Right kidney (tissue), 1 donor: ENCODE results near the gene KIF22.

Source experiments
- DNase-seq: peaks from one replicate; pipeline ENCODE4 v3.0.0-alpha.2; 2016

Gene KIF22

GRCh38 chr16:29802416-29802935, 11.9 kb downstream of the KIF22 start:
- no peak for DNase-seq

DNA sequence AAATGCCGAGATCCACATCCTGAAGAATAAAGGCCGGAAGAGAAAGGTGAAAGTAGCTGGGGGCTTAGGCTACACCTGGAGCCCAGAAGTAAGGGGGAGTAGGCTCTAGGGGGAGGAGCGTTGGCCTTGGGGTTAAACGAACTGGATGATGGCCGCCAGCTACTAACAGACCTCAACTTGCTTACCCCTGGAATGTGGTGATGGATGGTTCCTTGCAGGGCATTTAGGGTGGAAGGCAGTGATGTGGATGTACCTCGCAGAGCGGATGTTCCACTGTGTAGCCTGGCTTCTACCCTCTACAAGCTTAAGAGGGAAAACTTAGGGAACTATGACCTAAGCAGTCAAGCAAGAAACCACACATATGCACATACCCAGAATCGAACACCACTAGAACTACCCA, 13.5 kb downstream of the KIF22 start:
- no peak for DNase-seq

GRCh38 chr16:29804455-29805231, 14.1 kb downstream of the KIF22 start:
- DNase-seq = no peak

DNA sequence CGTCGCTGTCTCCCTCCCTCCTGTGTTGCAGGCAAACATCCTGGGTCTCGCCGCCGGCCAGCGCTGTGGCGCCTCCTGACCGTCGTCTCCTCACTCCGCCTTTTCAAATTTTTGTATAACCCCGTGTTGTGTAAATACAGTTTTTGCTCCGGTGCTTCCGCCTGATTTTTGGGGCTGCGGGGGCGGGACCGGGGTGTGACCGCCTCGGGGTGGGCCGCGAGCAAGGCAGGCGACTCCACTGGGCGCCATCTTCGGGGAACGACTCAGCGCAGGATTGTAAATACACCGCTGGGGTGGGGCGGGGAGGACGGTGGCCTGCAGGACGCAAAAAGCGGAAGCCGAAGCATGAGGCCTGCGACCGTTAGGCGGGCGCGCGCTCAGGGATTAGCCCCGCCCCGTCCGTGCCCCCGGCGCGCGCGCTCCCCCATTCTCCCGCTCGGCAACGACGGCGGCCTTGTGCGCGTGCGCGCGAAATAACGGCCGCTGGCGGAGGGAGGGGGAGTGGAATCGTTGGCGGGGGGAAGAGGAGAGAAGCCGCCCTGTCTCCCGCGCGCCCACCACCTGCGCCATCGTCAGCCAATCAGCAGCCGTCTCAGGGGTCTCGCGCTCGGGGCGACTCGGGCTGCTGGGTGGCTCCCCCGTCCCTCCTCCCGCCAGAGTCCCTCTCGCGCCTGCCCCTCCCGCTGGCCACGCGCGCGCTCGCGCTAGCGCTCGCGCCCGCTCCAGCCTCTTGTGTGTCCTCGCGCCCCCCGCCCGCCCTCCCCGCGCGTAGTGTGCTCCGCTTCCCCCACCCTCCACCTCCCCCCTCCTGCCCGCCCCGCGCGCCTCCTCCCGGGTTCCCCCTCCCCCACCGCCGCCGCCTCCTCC, 14.9 kb downstream of the KIF22 start:
- DNase-seq = peak; percentile 99

GRCh38 chr16:29806099-29806579, 15.6 kb downstream of the KIF22 start, which contains the start of gene MAZ:
Gene MAZ (plus strand): TSS chr16:29806529. CDS start chr16:29806702, 173 bp downstream.
- DNase-seq = no peak

DNA sequence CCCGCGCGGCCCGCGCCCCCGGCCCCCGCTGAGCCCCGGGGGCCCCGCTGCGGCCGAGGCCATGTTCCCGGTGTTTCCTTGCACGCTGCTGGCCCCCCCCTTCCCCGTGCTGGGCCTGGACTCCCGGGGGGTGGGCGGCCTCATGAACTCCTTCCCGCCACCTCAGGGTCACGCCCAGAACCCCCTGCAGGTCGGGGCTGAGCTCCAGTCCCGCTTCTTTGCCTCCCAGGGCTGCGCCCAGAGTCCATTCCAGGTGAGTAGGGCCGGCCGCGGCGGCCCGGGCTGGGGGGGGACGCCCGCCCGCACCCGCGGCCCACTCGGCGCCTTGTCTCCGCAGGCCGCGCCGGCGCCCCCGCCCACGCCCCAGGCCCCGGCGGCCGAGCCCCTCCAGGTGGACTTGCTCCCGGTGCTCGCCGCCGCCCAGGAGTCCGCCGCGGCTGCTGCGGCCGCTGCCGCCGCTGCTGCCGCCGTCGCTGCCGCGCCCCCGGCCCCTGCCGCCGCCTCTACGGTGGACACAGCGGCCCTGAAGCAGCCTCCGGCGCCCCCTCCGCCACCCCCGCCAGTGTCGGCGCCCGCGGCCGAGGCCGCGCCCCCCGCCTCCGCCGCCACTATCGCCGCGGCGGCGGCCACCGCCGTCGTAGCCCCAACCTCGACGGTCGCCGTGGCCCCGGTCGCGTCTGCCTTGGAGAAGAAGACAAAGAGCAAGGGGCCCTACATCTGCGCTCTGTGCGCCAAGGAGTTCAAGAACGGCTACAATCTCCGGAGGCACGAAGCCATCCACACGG, 16.3 kb downstream of the KIF22 start:
- peak; percentile 73 for DNase-seq

- DNase-seq = peak; percentile 91
These were observed 17.1 kb downstream of the KIF22 start for GRCh38 chr16:29807426-29808218.

- no peak for DNase-seq
These were observed 17.8 kb downstream of the KIF22 start for GRCh38 chr16:29808219-29808900.

GRCh38 chr16:29809031-29809747, 18.6 kb downstream of the KIF22 start:
- DNase-seq = no peak

GRCh38 chr16:29809850-29810698, 19.5 kb downstream of the KIF22 start:
- DNase-seq = peak; percentile 49

- no peak for DNase-seq
These were observed 20.2 kb downstream of the KIF22 start for GRCh38 chr16:29810699-29811169.

DNA sequence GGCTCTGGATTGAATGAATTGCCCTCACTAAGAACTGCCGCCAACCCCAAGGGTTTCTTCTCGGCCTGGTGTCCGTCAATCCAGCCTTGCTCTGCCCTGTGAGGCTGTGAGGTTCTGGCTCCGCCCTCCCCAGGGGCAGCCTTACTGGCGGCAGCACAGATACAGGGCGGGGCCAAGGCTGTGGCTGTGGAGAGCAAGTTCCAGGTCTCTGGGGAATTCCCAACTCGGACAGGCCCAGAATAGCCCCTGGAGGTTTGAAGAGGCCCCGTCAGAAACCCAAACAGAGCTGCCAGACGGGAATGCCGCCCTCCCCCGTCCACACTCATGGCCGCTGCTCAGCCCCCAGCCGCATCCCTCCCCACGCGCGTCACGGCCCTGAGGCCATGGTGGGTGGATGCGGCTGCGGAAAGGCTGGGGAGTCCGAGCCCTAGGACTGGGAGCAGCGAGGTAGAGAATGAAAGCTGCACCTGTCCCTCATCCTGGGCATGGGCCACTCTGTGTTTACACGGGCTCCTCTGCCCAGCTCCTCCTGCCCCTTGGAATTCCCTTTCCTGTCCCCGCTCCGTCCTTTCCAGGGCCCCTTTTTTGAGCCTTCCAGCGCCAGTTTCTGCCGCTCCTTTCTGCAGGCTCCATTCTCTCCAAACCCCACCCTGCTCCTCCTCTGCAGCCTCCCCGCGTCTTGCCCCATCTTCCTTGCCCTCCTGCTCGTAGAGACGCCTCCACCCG, 20.8 kb downstream of the KIF22 start:
- peak; percentile 83 for DNase-seq

DNA sequence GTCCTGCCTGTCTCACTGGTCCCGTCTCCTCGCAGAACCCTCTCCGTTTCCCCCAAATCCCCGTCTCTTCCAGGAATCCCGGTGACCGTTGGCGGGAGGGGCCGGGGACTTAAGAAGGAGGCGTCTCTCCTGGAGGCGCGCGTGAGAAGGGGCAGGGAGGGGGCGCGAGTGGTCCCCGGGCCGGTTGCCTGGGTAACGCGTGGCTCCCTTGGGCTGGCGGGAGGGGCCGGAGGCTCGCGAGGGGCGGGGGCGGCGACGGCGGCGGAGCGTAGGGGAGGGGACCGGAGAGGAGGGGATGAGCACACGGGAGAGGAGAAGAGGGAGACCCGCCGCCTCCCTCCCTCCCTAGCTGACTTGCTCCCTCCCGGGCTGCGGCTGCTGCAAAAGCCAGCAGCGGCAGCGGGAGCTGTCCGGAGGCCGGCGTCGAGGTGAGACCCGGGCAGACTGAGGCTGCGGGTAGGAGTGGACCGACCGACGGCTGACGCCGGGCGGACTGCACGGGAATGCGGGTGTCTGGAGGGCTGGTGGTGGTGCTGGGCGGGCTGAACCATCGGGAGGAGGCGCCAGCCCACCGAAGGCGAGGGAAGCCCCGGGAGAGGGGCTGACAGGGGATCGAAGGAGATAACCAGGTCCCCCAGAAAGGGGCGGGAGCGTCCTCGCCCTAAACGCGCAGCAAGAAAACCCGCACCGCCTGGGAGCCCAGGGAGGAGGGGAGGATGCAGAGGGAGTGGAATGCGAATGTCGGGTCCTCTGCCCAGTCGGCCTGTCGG, 21.5 kb downstream of the KIF22 start, which contains the start of gene PRRT2:
Gene PRRT2 (plus strand): TSS at position 298 of the 770 bp plus-strand sequence. CDS start 862 bp downstream, outside the sequence.
- peak; percentile 78 for DNase-seq

DNA sequence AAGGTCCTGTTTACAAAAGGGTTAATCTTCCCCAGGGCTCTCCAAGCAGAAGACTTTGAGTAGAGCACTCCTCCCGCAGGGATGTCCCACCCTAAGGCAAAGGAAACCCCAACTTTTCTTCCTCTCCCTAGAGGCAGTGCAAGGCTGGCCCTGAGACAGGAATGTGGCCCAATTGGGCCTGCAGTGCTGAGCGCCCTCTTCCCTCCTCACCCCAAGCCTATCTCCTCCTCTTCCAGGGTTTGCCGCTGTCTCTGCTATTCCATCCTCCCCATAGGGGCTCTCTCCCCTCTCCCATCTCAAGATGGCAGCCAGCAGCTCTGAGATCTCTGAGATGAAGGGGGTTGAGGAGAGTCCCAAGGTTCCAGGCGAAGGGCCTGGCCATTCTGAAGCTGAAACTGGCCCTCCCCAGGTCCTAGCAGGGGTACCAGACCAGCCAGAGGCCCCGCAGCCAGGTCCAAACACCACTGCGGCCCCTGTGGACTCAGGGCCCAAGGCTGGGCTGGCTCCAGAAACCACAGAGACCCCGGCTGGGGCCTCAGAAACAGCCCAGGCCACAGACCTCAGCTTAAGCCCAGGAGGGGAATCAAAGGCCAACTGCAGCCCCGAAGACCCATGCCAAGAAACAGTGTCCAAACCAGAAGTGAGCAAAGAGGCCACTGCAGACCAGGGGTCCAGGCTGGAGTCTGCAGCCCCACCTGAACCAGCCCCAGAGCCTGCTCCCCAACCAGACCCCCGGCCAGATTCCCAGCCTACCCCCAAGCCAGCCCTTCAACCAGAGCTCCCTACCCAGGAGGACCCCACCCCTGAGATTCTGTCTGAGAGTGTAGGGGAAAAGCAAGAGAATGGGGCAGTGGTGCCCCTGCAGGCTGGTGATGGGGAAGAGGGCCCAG, 22.4 kb downstream of the KIF22 start:
- no peak for DNase-seq

GRCh38 chr16:29813644-29814562, 23.4 kb downstream of the KIF22 start:
- DNase-seq = no peak
